KBM-7 (cell line): ENCODE results near the gene RAB18.
A peak's percentile ranks its signal among the peaks of the same experiment; 100 is the strongest.
"Not testable (repeated sequence)": the region's sequence is repeated elsewhere in the genome, so short reads cannot be mapped to it uniquely, and the experiment has no call there.

Source experiments
- DNase-seq: peaks from one replicate; pipeline ENCODE4 v3.0.0-alpha.2; 2015
- in situ Hi-C: fragments of 300-500 bp; cut with MboI; formaldehyde crosslinking; loops from 2 replicates; pipeline ENCODE4 v1.14.3; 2020; ENCODE audit warnings: low sequenced_read_pairs, low pct_unique_long_range_greater_than_20kb, mixed read lengths

RAB18 gene

GRCh38 chr10:27500886-27501285 lies 3.2 kb upstream of the RAB18 start:
- DNase-seq: no peak
- in situ Hi-C loops: no loop called here

- in situ Hi-C loops: no loop called here
- no peak for DNase-seq
Observed at GRCh38 chr10:27503498-27504006, 552 bp upstream of the RAB18 start.

GRCh38 chr10:27504808-27505460 lies 830 bp downstream of the RAB18 start:
- DNase-seq: no peak
- in situ Hi-C loops: no loop called here

DNA sequence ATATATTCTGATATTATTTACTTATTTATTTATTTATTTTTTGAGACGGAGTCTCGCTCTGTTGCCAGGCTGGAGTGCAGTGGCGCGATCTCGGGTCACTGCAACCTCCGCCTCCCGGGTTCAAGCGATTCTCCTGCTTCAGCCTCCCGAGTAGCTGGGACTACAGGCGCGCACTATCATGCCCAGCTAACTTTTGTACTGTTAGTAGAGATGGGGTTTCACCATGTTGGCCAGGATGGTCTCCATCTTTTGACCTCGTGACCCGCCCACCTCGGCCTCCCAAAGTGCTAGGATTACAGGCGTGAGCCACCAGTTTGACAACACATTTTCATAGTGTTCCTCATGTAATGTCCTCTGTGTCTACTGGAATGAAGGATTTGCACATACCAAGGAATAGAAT lies 1.4 kb downstream of the RAB18 start:
- DNase-seq, in situ Hi-C loops: not testable (repeated sequence)

DNA sequence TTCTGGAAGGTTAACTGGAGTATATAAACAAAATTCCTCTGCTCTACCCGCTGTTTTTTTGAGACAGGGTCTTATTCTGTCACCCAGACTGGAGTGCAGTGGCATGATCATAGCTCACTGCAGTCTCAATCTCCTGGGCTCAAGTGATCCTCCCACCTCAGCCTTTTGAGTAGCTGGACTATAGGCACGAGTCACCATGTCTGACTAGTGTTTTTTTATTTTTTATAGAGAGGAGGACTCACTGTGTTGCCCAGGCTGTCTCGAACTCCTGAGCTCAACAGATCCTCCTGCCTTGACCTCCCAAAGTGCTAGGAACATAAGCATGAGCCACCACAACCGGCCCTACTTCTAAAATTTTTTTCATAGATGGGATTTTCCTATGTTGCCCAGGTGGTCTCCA lies 2.2 kb downstream of the RAB18 start:
- DNase-seq: no peak
- in situ Hi-C loops: no loop called here

DNA sequence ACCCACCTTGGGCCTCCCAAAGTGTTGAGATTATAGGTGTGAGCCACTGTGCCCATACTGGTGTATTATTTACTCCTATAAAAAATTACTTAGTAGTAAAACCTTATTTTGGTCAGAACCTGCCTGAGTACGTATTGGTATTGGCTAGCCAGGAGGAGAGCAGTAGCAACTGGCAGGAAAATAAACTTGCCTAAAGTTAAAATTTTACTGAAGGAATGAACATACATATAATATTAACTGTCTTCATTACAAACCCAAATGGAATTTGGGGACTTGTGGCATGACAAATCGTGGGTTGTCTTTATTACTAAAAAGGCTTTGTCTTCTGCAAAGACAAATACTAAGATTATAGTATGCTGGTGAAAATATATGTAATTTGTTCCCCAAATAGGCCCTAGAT lies 8.4 kb downstream of the RAB18 start:
- DNase-seq: no peak
- in situ Hi-C loops: no loop called here

DNA sequence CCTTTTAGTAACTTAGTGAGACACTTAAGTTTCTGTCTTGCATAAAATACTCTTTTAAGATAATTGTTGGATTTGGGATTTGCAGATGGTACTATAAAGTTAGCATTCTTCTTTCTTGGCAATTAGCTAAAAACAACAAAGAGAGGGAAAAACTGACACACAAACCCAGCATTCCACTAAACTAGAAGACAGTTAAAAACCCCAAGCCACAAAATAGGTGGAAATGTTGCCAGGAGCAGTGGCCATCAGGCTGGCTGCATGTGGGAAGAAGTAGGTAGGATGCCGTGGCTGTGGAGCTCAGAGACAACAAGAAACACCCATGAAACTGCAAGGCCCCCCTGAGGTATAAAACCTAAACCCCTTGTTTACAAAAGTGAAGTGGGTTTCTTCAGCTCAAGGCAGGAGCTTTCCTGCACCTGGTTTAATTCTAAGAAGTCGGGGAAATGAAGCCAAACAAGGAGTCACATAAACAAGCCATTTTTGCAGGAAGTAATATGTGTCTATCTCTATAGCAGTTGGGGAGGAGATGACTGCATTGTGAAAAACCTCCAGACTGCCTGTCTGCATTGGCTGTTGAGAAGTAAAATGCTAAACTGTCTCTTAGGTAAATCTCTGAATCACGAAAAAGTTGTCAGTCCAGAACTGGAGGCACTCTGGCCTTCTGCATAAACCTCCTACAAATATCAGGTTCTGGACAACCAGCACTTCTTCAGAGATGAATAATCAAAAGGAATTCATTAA lies 9.5 kb downstream of the RAB18 start:
- in situ Hi-C loops: no loop called here
- peak; percentile 54 for DNase-seq

- in situ Hi-C loops: no loop called here
Observed at GRCh38 chr10:27514243-27514642, 10.1 kb downstream of the RAB18 start.

DNA sequence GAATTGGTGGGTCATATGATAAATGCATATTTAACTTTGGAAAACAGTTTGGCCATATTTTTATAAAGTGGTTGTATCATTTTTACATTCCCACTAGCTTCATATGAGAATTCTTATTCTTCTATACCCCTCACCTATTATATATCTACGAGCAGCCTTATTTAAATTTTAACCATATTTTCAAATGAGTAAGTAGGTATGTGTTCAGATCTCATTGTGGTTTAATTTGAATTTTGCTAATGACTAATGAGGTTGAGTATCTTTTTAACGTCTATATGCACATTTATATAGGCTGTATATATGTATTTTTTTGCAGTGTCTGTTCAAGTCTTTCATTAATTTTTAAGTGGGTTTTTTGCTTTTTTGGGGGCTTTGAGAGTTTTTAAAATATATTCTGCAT lies 14.2 kb downstream of the RAB18 start:
- in situ Hi-C loops: no loop called here
- DNase-seq: no peak

More at GRCh38 chr10:27514243-27514642, 10.1 kb downstream of the RAB18 start:
- no peak for DNase-seq

- in situ Hi-C loops: no loop called here
- DNase-seq: peak; percentile 34
Observed at GRCh38 chr10:27525819-27526218, 21.7 kb downstream of the RAB18 start.

- DNase-seq: no peak
- in situ Hi-C loops: no loop called here
Observed at GRCh38 chr10:27526242-27526641, 22.1 kb downstream of the RAB18 start.

DNA sequence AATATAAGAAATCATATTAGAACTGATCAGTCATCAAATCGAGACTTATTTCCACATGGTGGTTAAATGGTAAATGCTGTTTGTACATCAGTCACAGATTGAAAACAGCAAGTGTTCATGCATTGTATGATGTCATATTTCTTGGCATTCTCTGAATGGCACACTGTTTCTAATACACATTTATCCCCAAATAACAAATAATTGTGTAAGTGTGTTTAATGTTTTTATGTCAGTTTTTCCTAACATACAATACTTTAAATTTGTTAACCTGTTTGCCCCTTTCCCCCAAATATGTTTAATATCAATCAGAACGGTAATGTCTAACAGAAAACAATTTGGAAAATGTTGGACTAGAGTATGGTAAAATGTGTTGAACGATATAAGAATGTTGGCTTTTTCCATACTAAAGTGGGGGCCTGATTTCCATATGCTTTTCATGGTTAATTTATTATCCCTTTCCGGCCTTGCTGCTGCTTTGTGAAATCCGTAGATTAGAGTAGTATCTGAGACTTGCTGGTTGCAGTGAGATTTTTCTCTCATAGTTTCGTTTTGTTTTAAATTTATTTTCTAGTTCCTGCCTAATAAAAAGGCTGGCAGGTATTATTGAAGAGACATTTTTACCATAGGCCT lies 23.7 kb downstream of the RAB18 start:
- in situ Hi-C loops: no loop called here
- DNase-seq: no peak

DNA sequence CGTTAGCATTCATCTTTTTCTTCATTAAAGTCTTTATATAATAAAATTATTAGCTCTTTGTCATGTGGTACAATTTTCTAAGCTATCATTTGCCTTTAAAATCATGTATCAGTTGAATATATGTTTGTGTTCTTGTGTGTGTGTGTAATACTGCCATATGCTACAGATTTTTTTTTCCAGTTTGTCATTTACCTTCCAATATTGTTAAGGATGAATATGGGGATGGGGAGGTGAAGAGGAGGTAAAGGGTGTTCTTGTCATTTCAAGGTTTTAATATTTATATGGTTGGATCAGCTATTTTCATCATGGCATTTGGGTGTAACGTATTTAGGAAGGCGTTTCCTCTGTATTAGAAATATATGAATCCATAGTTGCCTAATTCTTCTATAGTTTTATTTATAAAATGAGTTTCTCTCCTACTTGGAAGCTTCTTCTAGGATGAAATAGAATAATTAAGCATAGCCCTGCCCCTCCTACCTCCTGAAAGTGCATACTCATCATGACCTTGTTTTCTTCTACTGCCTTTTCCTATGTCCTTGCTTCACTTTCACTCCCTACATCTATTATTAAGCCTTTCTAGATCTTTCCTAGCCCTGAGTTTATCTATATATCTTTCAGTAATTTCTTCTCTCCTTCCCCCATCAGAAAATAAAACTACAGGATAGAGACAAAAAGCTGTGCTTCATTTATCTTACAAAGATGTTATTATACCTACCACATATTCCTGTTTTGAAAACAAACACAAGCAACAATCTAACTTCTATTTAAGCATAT lies 25.1 kb downstream of the RAB18 start:
- DNase-seq: no peak

GRCh38 chr10:27530477-27530876 lies 26.4 kb downstream of the RAB18 start:
- in situ Hi-C loops: no loop called here
- DNase-seq: no peak

More for the DNA sequence above, 25.1 kb downstream of the RAB18 start:
- in situ Hi-C loops: no loop called here

DNA sequence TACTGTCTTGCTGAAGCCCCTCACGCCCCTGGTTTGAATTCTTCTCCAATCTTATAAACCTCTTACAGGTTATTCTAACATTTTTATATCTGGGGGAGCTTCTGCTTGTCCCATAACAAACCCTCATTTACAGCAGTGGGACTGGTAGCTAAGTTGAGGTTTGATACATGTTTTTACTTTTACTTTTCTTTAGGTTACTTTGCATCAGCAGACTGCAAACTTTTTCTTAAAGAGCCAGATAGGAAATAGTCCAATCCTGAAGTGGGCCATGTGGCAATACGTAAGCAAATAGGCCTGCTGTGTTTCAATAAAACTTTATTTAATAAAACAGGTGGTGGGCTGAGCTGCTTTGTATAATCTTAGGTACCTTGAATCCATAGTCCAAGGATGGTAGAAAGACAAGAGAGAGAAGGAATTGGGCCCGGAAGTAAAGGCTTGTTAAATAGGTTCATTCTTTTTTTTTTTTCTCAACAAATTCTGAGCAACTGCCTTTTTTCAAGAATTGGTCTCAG lies 27.3 kb downstream of the RAB18 start:
- DNase-seq: no peak
- in situ Hi-C loops: no loop called here

DNA sequence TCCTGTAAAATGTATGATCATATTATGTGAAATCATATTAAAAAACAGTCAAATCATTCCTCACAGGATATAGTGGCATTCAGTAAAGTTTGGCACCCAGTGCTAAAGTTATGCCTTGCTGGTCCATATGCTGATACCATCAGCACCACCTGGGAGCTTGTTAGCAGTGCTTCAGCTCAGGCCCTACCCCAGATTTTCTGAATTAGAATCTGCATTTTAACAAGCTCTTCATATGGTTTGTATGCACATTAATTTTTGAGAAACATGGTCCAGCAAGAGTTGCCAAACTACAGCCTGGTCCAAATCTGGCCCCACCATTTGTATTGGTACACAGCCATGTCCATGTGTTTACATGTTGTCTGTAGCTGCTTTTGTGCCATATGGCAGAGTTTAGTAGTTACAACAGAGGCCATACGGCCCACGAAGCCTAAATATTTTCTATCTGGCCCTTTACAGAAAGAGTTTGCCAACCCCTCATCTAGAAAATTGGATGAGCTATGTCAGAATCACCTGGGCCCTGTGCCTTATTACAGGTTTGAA lies 30.1 kb downstream of the RAB18 start:
- in situ Hi-C loops: no loop called here
- no peak for DNase-seq

DNA sequence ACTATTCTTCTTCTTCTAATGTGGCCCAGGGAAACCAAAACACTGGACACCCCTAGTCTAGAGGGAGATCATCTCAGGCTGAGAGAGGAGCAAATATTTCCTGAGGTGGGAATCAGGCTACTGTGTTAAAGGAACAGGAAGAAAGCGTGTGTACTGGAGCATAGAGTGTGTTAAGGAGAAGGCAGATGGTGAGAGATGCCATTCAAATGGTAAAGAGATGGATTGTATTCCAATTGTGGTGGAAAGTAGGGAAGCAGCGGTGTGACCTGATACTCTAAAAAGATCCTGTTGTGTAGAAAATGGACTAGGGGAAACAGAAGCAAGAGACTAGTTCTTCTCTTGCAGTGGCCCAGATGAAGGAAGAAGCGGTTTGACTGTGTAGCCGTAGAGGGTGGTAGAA lies 31.2 kb downstream of the RAB18 start:
- in situ Hi-C loops: no loop called here
- DNase-seq: no peak

- peak; percentile 86 for DNase-seq
- in situ Hi-C loops: no loop called here
Observed at GRCh38 chr10:27536437-27536836, 32.3 kb downstream of the RAB18 start.

DNA sequence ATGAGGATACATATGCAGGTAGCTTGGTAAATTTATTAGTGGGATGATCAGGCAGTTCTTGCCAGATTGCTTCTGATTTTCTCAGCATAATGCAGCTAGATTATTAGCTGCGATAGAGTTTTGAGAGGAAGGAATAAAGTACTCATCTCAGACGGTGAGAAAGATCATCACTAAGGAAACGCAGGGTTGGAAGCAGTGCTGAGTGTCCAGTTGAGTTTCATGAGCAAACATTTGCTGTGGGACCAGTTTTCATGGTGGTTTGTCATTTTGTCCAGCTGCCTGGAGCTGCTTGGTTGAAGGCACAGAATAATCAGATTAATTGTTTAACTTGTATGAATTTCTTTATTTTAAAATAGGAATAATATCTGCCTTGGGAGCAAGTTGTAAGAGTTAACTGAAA lies 33.1 kb downstream of the RAB18 start:
- in situ Hi-C loops: no loop called here
- DNase-seq: no peak
